IMR-90 (cell line): ENCODE measurements around the gene CAPN9. TPM values are rescaled to one million over a fixed set of nuclear protein-coding genes. Genes with fewer than 3 reads are reported as not detected.

ENCODE experiments used
- ATAC-seq: fragments of 200-7000 bp; cut with Tn5 transposase; 2 replicates; pipeline ENCODE4 v1.9.1; 2020; ENCODE audit warnings: low read depth, mild to moderate bottlenecking, moderate library complexity
- BruUV-seq: library from RNA; stranded (reverse); fragments of 400-500 nt; replicated peaks from 2 replicates; lab custom pipeline; 2021; lab: Mats Ljungman, UMichigan
- CTCF ChIA-PET: fragments of 300-600 bp; formaldehyde crosslinking; extraction: SDS; loops from one replicate; lab custom pipeline; 2021; ENCODE audit warnings: antibody characterized with exemption; lab: Yijun Ruan, JAX
- POLR2A ChIA-PET: fragments of 300-600 bp; sonication (Branson Sonifier 250); formaldehyde crosslinking; loops from one replicate; lab custom pipeline; 2022; ENCODE audit warnings: antibody characterized with exemption; ENCODE audit not compliant: unreplicated experiment; lab: Charles Lee
- DNase-seq: peaks from one replicate; pipeline ENCODE4 v3.0.0; 2013
- H2AFZ ChIP-seq: replicated peaks from 2 replicates; pipeline ENCODE3; 2013; ENCODE audit warnings: low read length, mild to moderate bottlenecking; ENCODE audit not compliant: poor library complexity
- H2AK5ac ChIP-seq: 2 replicates; pipeline ENCODE4 v1.6.1; 2013; ENCODE audit warnings: low read depth, low read length, inconsistent platforms
- H2AK9ac ChIP-seq: replicated peaks from 2 replicates; pipeline ENCODE3; 2013; ENCODE audit warnings: mild to moderate bottlenecking, low read depth, low read length, moderate library complexity; ENCODE audit not compliant: poor library complexity
- H2BK120ac ChIP-seq: 2 replicates; pipeline ENCODE4 v1.6.1; 2013; ENCODE audit warnings: low read depth, low read length, inconsistent platforms
- H2BK15ac ChIP-seq: 3 replicates; pipeline ENCODE4 v1.6.1; 2013; ENCODE audit warnings: low read depth, low read length, inconsistent platforms
- H2BK20ac ChIP-seq: 2 replicates; pipeline ENCODE4 v1.6.1; 2013; ENCODE audit warnings: low read depth, mild to moderate bottlenecking, inconsistent platforms, low read length, moderate library complexity
- H2BK5ac ChIP-seq: 2 replicates; pipeline ENCODE4 v1.6.1; 2013; ENCODE audit warnings: mild to moderate bottlenecking, low read depth, low read length, inconsistent platforms; ENCODE audit not compliant: poor library complexity, severe bottlenecking
- H3K14ac ChIP-seq: replicated peaks from 2 replicates; pipeline ENCODE4 v1.6.1; 2013; ENCODE audit warnings: low read depth, low read length, inconsistent platforms
- H3K18ac ChIP-seq: 2 replicates; pipeline ENCODE4 v1.6.1; 2013; ENCODE audit warnings: low read depth, low read length, control low read depth
- H3K23ac ChIP-seq: 2 replicates; pipeline ENCODE4 v1.6.1; 2013; ENCODE audit warnings: low read depth, low read length, inconsistent platforms
- H3K27ac ChIP-seq: 2 replicates; pipeline ENCODE4 v1.5.1; 2013; ENCODE audit warnings: mild to moderate bottlenecking, control low read depth, low read length; ENCODE audit not compliant: insufficient read depth
- H3K27me3 ChIP-seq: 2 replicates; pipeline ENCODE4 v1.6.1; 2013; ENCODE audit warnings: low read length; ENCODE audit not compliant: control insufficient read depth, insufficient read depth
- H3K36me3 ChIP-seq: 2 replicates; pipeline ENCODE4 v1.6.1; 2013; ENCODE audit warnings: low read length, mixed read lengths; ENCODE audit not compliant: control insufficient read depth, insufficient read depth
- H3K4ac ChIP-seq: 2 replicates; pipeline ENCODE4 v1.6.1; 2013; ENCODE audit warnings: low read depth, low read length, inconsistent platforms
- H3K4me1 ChIP-seq: 2 replicates; pipeline ENCODE4 v1.6.1; 2013; ENCODE audit warnings: low read length, mixed read lengths; ENCODE audit not compliant: control insufficient read depth, insufficient read depth
- H3K4me2 ChIP-seq: 2 replicates; pipeline ENCODE4 v1.6.1; 2013; ENCODE audit warnings: low read depth, mild to moderate bottlenecking, control low read depth, low read length, moderate library complexity
- H3K4me3 ChIP-seq: 2 replicates; pipeline ENCODE4 v1.5.1; 2013; ENCODE audit warnings: low read depth, mild to moderate bottlenecking, control low read depth, low read length, moderate library complexity; ENCODE audit not compliant: insufficient read depth
- H3K56ac ChIP-seq: 2 replicates; pipeline ENCODE4 v1.6.1; 2013; ENCODE audit warnings: low read length, inconsistent platforms; ENCODE audit not compliant: insufficient read depth; ENCODE audit errors: extremely low read depth
- H3K79me1 ChIP-seq, 2 experiments: 2 replicates each; pipeline ENCODE4 v1.6.1; 2013; ENCODE audit warnings: low read length in 2 of 2, inconsistent platforms in 1 of 2, low read depth in 1 of 2
- H3K9ac ChIP-seq: 2 replicates; pipeline ENCODE4 v1.6.1; 2013; ENCODE audit warnings: low read depth, low read length, control low read depth
- H3K9me1 ChIP-seq: 2 replicates; pipeline ENCODE4 v1.6.1; 2013; ENCODE audit warnings: low read length, inconsistent platforms; ENCODE audit not compliant: insufficient read depth
- H3K9me3 ChIP-seq: 2 replicates; pipeline ENCODE4 v1.6.1; 2013; ENCODE audit warnings: low read length; ENCODE audit not compliant: control insufficient read depth, insufficient read depth
- H4K20me1 ChIP-seq: 2 replicates; pipeline ENCODE4 v1.6.1; 2013; ENCODE audit warnings: low read length, inconsistent platforms; ENCODE audit not compliant: insufficient read depth
- H4K5ac ChIP-seq: 2 replicates; pipeline ENCODE4 v1.6.1; 2013; ENCODE audit warnings: mild to moderate bottlenecking, low read depth, low read length, control low read depth
- H4K8ac ChIP-seq, 2 experiments: 2 replicates each; pipeline ENCODE4 v1.6.1; 2013; ENCODE audit warnings: low read depth in 2 of 2, low read length in 2 of 2, control low read depth in 1 of 2, inconsistent platforms in 1 of 2
- H4K91ac ChIP-seq: 2 replicates; pipeline ENCODE4 v1.6.1; 2013; ENCODE audit warnings: low read depth, low read length, inconsistent platforms; ENCODE audit not compliant: insufficient read depth
- BHLHE40 ChIP-seq: fragments of 150-350 bp; IDR thresholded peaks from 2 replicates; pipeline ENCODE4 v1.6.1; 2016; ENCODE audit warnings: mild to moderate bottlenecking, low read depth, low read length
- CEBPB ChIP-seq: IDR thresholded peaks from 2 replicates; pipeline ENCODE4 v1.6.1; 2012; ENCODE audit warnings: low read depth, low read length, improper control_type of control experiment
- CHD1 ChIP-seq: IDR thresholded peaks from 2 replicates; pipeline ENCODE4 v1.6.1; 2012; ENCODE audit warnings: low read depth, low read length, improper control_type of control experiment
- FOS ChIP-seq: fragments of 150-350 bp; IDR thresholded peaks from 2 replicates; pipeline ENCODE4 v1.6.1; 2016; ENCODE audit warnings: low read depth, low read length
- MAFK ChIP-seq: IDR thresholded peaks from 2 replicates; pipeline ENCODE4 v1.6.1; 2012; ENCODE audit warnings: low read depth, low read length, improper control_type of control experiment
- MAZ ChIP-seq: IDR thresholded peaks from 2 replicates; pipeline ENCODE4 v1.6.1; 2012; ENCODE audit warnings: low read depth, mild to moderate bottlenecking, low read length, improper control_type of control experiment, moderate library complexity, borderline replicate concordance
- MXI1 ChIP-seq: IDR thresholded peaks from 2 replicates; pipeline ENCODE4 v1.6.1; 2012; ENCODE audit warnings: low read depth, mild to moderate bottlenecking, low read length, moderate library complexity, borderline replicate concordance
- NFE2L2 ChIP-seq: fragments of 150-350 bp; IDR thresholded peaks from 2 replicates; pipeline ENCODE4 v1.6.1; 2016; ENCODE audit warnings: low read depth, mild to moderate bottlenecking, low read length
- POLR2A ChIP-seq: IDR thresholded peaks from 2 replicates; pipeline ENCODE4 v1.6.1; 2012; ENCODE audit warnings: mild to moderate bottlenecking, low read depth, low read length
- RAD21 ChIP-seq: IDR thresholded peaks from 2 replicates; pipeline ENCODE4 v1.6.1; 2012; ENCODE audit warnings: low read length, improper control_type of control experiment
- RCOR1 ChIP-seq: IDR thresholded peaks from 2 replicates; pipeline ENCODE4 v1.6.1; 2012; ENCODE audit warnings: mild to moderate bottlenecking, low read length, improper control_type of control experiment; ENCODE audit not compliant: insufficient replicate concordance
- RFX5 ChIP-seq: IDR thresholded peaks from 2 replicates; pipeline ENCODE4 v1.8.0; 2012; ENCODE audit warnings: low read depth, mild to moderate bottlenecking, low read length, moderate library complexity
- WGBS, 2 experiments: methylation state at CpG; one replicate each; pipeline versions ENCODE4 v1.1.5 to v1.1.7; 2013; ENCODE audit warnings: missing lambda C conversion rate in 2 of 2; ENCODE audit not compliant: insufficient read length in 1 of 2; ENCODE audit errors: extremely low coverage in 2 of 2; 5-methylcytosine and 5-hydroxymethylcytosine counted together
- dilution Hi-C: fragments of 300-500 bp; cut with HindIII; formaldehyde crosslinking; loops from one replicate; pipeline ENCODE4 v1.14.3; 2018; ENCODE audit warnings: low sequenced_read_pairs; ENCODE audit not compliant: unreplicated experiment
- in situ Hi-C: fragments of 300-500 bp; cut with MboI; formaldehyde crosslinking; loops from 3 replicates; pipeline ENCODE4 v1.14.3; 2019; ENCODE audit warnings: low sequenced_read_pairs, inconsistent platforms, mixed read lengths
- intact Hi-C: fragments of 100-400 bp; cut with micrococcal nuclease; formaldehyde crosslinking; loops from 2 replicates; pipeline ENCODE4 v1.10.0; 2022
- polyA plus RNA-seq, 3 experiments: library from polyadenylated mRNA; depleted of rRNA; stranded (reverse); fragments of >200 nt; gene quantifications; 2 replicates each; pipeline ENCODE4 v1.2.3, GENCODE V29; 2012; ENCODE audit warnings: low replicate concordance in 1 of 3
- total RNA-seq: library from RNA; depleted of rRNA; stranded (reverse); fragments of >200 nt; gene quantifications from 2 replicates; pipeline ENCODE4 v1.2.3, GENCODE V29; 2012
- TF ChIP-seq, protein P1 (sequence below): fragments of 150-350 bp; IDR thresholded peaks from 2 replicates; pipeline ENCODE4 v1.6.1; 2017; ENCODE audit warnings: mild to moderate bottlenecking, antibody characterized with exemption, low read length, low read depth
- TF ChIP-seq, protein P2 (sequence below): conservative IDR thresholded peaks from 2 replicates; pipeline ENCODE4 v1.5.1; 2012; ENCODE audit warnings: mild to moderate bottlenecking, low read depth, low read length, improper control_type of control experiment
- TF ChIP-seq, protein P3 (sequence below): fragments of 150-350 bp; IDR thresholded peaks from 2 replicates; pipeline ENCODE4 v1.6.1; 2016; ENCODE audit warnings: low read depth, mild to moderate bottlenecking, low read length, moderate library complexity, borderline replicate concordance

Gene CAPN9
- total and polyA plus RNA-seq, 2 of the 4 experiments (the other 2 are of a cell fraction), result not detected

DNA sequence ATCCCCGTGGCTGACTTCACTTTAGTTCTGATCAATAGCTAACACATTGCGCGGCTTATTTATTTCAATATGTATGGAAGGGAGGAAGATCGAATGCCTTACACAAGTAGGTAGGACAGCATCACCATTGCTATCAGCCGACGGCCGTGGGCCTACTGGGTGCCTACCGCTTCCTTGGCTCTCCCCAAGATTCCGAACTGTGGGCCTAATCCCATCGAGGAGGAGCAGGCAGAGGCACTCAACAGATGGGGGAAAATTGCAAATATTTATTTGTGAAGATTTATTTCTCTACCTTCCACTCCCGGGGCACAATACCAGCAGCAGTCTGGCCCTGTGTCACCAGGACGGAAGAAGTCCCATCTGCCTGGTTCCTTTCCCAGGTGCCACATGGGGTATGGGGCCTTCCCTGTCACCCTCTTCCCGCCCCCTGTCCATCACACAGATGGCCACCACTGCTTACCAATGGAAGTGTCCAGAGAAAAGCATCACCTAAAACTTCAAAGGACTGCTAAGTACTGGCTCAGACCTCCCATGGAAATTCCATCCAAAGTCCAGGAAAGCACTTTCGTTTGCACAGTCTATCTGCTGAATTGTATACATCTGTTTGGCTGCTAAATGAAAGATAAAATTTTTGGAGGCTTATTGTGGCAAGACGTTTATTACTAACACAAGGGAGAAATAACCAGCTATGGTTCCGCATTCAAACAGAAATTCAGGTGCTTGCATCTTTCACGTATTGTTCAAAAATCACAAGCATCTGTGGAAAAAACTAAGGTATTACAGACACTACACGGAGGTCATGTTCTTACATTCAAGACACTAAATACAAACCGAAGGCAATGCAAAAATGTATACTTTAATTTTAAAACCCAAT lies 45.1 kb upstream of the CAPN9 start:
- Histone ChIP-seq H3K9me3 (no peaks in the 10 kb centered on the region), H3K4ac (no peak overlapping the region), H4K8ac (no peak overlapping the region), H3K18ac (no peak overlapping the region), H3K9me1 (no peaks in the 10 kb centered on the region), H3K27ac (no peak overlapping the region), H4K20me1 (no peaks in the 10 kb centered on the region), H4K5ac (no peak overlapping the region), H3K36me3 (no peaks in the 10 kb centered on the region), H2AK9ac (no peak overlapping the region), H3K4me3 (no peak overlapping the region), H2BK5ac (no peak overlapping the region), H2BK120ac (no peak overlapping the region), H3K27me3 (peaks cover 2% of the 10 kb centered on the region), H2BK15ac (no peak overlapping the region), H3K56ac (no peak overlapping the region), H3K79me1 (no peaks in the 10 kb centered on the region), H2BK20ac (no peak overlapping the region), H3K4me1 (peaks cover 2% of the 10 kb centered on the region; the same call in 1 of the 2 replicates), H3K14ac (no peak overlapping the region), H2AK5ac (no peak overlapping the region), H3K4me2 (no peak overlapping the region), H3K9ac (no peak overlapping the region), H4K91ac (no peak overlapping the region), H2AFZ (no peak overlapping the region), H3K23ac (no peak overlapping the region)
- no TSS peak for BruUV-seq
- WGBS, 2 experiments, result 100% methylated on average over 3 of the region's 19 CpGs; no CpG with 5 or more reads in 1 of the 2 experiments
- POLR2A ChIA-PET, result no interaction called here
- dilution Hi-C loops, result no loop called here
- CTCF ChIA-PET, result interaction anchor here (1.2 kb wide), 1 partner anchor 539 kb away, joined by 3 read pairs; no protein-coding TSS in a partner anchor
- in situ Hi-C loops, result no loop called here
- ATAC-seq (no peak), DNase-seq (no peak)
- intact Hi-C loops, result no loop called here
- TF ChIP-seq, protein P1, sequence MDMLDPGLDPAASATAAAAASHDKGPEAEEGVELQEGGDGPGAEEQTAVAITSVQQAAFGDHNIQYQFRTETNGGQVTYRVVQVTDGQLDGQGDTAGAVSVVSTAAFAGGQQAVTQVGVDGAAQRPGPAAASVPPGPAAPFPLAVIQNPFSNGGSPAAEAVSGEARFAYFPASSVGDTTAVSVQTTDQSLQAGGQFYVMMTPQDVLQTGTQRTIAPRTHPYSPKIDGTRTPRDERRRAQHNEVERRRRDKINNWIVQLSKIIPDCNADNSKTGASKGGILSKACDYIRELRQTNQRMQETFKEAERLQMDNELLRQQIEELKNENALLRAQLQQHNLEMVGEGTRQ, result no peak
- TF ChIP-seq FOS, result no peak
- TF ChIP-seq RCOR1, result no peak
- TF ChIP-seq RAD21, result no peak
- no peak for TF ChIP-seq MAFK
- TF ChIP-seq, protein P2, sequence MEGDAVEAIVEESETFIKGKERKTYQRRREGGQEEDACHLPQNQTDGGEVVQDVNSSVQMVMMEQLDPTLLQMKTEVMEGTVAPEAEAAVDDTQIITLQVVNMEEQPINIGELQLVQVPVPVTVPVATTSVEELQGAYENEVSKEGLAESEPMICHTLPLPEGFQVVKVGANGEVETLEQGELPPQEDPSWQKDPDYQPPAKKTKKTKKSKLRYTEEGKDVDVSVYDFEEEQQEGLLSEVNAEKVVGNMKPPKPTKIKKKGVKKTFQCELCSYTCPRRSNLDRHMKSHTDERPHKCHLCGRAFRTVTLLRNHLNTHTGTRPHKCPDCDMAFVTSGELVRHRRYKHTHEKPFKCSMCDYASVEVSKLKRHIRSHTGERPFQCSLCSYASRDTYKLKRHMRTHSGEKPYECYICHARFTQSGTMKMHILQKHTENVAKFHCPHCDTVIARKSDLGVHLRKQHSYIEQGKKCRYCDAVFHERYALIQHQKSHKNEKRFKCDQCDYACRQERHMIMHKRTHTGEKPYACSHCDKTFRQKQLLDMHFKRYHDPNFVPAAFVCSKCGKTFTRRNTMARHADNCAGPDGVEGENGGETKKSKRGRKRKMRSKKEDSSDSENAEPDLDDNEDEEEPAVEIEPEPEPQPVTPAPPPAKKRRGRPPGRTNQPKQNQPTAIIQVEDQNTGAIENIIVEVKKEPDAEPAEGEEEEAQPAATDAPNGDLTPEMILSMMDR, result no peak
- TF ChIP-seq, protein P3, sequence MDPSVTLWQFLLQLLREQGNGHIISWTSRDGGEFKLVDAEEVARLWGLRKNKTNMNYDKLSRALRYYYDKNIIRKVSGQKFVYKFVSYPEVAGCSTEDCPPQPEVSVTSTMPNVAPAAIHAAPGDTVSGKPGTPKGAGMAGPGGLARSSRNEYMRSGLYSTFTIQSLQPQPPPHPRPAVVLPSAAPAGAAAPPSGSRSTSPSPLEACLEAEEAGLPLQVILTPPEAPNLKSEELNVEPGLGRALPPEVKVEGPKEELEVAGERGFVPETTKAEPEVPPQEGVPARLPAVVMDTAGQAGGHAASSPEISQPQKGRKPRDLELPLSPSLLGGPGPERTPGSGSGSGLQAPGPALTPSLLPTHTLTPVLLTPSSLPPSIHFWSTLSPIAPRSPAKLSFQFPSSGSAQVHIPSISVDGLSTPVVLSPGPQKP, result no peak
- no peak for TF ChIP-seq CHD1
- no peak for TF ChIP-seq POLR2A
- no peak for TF ChIP-seq MAZ
- TF ChIP-seq MXI1, result no peak
- TF ChIP-seq RFX5, result no peak
- TF ChIP-seq CEBPB, result no peak
- TF ChIP-seq NFE2L2, result no peak
- no peak for TF ChIP-seq BHLHE40
